ENCODE data around the gene HDAC9. TPM values are rescaled to one million over a fixed set of nuclear protein-coding genes. Genes with fewer than 3 reads are reported as not detected.

Gene HDAC9
- total RNA-seq, 1 experiment from 2014 or later: 17.1 TPM

DNA sequence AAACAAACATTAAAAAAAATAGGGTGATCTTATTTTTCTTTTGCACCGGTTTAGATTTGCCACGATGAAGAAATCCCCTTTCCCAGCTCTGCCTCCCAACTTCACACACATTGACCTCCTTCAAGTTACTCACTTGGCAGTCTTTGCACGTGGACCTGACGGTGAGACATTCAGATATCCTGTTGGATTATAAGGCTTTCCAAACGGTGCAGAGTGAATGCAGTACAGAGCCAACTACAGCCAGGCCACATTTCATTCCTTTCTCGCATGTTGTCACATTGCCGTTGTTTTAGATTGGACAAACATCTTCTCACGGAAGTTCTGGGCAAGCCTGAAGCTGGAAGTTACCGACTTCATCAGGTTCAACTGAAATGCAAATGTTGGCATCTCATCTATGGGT, 159.2 kb downstream of the HDAC9 start:
- ChIA-PET CTCF (no interaction called here), POLR2A (no interaction called here)
- no peaks in the 10 kb centered on the region for H3K36me3 ChIP-seq (ENCODE audit: control insufficient read depth, insufficient read depth, low read length)
- intact Hi-C loops (cut with micrococcal nuclease; ENCODE audit: unreplicated experiment): no loop called here
- in situ Hi-C loops (cut with HindIII; ENCODE audit: low pct_unique_long_range_greater_than_20kb, low sequenced_read_pairs): no loop called here
- H3K27me3 ChIP-seq (ENCODE audit: control insufficient read depth, insufficient read depth, low read length): no peaks in the 10 kb centered on the region
- no TSS peak for BruUV-seq (replicated peaks)
- ATAC-seq (no peak), DNase-seq (ENCODE audit: low read depth, low spot score) (no peak)
- H3K4me1 ChIP-seq (ENCODE audit: control insufficient read depth, insufficient read depth, low read length): no peaks in the 10 kb centered on the region
- H3K9me3 ChIP-seq (ENCODE audit: control insufficient read depth, insufficient read depth, low read depth, low read length): no peaks in the 10 kb centered on the region
- no peak overlapping the region for H3K27ac ChIP-seq (ENCODE audit: low read length)
- TF ChIP-seq, protein P1, sequence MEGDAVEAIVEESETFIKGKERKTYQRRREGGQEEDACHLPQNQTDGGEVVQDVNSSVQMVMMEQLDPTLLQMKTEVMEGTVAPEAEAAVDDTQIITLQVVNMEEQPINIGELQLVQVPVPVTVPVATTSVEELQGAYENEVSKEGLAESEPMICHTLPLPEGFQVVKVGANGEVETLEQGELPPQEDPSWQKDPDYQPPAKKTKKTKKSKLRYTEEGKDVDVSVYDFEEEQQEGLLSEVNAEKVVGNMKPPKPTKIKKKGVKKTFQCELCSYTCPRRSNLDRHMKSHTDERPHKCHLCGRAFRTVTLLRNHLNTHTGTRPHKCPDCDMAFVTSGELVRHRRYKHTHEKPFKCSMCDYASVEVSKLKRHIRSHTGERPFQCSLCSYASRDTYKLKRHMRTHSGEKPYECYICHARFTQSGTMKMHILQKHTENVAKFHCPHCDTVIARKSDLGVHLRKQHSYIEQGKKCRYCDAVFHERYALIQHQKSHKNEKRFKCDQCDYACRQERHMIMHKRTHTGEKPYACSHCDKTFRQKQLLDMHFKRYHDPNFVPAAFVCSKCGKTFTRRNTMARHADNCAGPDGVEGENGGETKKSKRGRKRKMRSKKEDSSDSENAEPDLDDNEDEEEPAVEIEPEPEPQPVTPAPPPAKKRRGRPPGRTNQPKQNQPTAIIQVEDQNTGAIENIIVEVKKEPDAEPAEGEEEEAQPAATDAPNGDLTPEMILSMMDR (IDR thresholded peaks at IDR 0.05): no peak
- TF ChIP-seq SIN3A (IDR thresholded peaks at IDR 0.05; ENCODE audit: borderline replicate concordance, insufficient read depth, low read depth, low read length) (no peak), POLR2AphosphoS5 (IDR thresholded peaks at IDR 0.05; ENCODE audit: low read depth, low read length) (no peak), TCF7L2 (IDR thresholded peaks at IDR 0.05; ENCODE audit: low read depth, low read length) (no peak)
- TF ChIP-seq, protein P2, sequence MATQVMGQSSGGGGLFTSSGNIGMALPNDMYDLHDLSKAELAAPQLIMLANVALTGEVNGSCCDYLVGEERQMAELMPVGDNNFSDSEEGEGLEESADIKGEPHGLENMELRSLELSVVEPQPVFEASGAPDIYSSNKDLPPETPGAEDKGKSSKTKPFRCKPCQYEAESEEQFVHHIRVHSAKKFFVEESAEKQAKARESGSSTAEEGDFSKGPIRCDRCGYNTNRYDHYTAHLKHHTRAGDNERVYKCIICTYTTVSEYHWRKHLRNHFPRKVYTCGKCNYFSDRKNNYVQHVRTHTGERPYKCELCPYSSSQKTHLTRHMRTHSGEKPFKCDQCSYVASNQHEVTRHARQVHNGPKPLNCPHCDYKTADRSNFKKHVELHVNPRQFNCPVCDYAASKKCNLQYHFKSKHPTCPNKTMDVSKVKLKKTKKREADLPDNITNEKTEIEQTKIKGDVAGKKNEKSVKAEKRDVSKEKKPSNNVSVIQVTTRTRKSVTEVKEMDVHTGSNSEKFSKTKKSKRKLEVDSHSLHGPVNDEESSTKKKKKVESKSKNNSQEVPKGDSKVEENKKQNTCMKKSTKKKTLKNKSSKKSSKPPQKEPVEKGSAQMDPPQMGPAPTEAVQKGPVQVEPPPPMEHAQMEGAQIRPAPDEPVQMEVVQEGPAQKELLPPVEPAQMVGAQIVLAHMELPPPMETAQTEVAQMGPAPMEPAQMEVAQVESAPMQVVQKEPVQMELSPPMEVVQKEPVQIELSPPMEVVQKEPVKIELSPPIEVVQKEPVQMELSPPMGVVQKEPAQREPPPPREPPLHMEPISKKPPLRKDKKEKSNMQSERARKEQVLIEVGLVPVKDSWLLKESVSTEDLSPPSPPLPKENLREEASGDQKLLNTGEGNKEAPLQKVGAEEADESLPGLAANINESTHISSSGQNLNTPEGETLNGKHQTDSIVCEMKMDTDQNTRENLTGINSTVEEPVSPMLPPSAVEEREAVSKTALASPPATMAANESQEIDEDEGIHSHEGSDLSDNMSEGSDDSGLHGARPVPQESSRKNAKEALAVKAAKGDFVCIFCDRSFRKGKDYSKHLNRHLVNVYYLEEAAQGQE (IDR thresholded peaks at IDR 0.05; ENCODE audit: insufficient read depth in 1 of 2, low read depth in 2 of 2, low read length in 1 of 2): no peak
- no peak overlapping the region for H3K4me3 ChIP-seq (ENCODE audit: low read depth in 2 of 2, low read length in 2 of 2)

DNA sequence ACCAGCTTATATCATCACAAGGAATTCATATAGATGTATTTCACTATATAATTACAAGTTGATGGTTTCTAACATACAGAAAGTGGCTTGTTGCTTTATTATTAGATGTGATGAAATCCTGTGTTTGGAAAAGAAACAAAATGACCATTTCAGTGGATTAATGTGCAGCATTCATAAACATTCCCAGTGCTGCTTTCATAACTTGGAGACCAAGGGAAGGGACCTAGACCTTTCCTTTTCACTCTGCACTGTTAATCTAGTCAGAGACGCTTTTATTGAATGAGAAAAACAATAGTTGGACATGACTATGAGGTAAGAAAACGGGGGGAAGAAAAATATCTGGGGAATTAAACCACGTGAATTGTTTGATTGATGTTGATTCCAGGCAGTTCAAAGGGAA, 160.0 kb downstream of the HDAC9 start:
- CTCF ChIA-PET: no interaction called here
- Histone ChIP-seq H3K9me3 (ENCODE audit: control insufficient read depth, insufficient read depth, low read depth, low read length) (no peaks in the 10 kb centered on the region), H3K4me1 (ENCODE audit: control insufficient read depth, insufficient read depth, low read length) (no peaks in the 10 kb centered on the region), H3K4me3 (ENCODE audit: low read depth in 2 of 2, low read length in 2 of 2) (no peak overlapping the region), H3K27me3 (ENCODE audit: control insufficient read depth, insufficient read depth, low read length) (no peaks in the 10 kb centered on the region), H3K27ac (ENCODE audit: low read length) (no peak overlapping the region), H3K36me3 (ENCODE audit: control insufficient read depth, insufficient read depth, low read length) (no peaks in the 10 kb centered on the region)
- in situ Hi-C loops (cut with HindIII; ENCODE audit: low pct_unique_long_range_greater_than_20kb, low sequenced_read_pairs): no loop called here
- no TSS peak for BruUV-seq (replicated peaks)
- ATAC-seq (no peak), DNase-seq (ENCODE audit: low read depth, low spot score) (no peak)
- TF ChIP-seq POLR2AphosphoS5 (IDR thresholded peaks at IDR 0.05; ENCODE audit: low read depth, low read length) (no peak), SIN3A (IDR thresholded peaks at IDR 0.05; ENCODE audit: borderline replicate concordance, insufficient read depth, low read depth, low read length) (no peak), TCF7L2 (IDR thresholded peaks at IDR 0.05; ENCODE audit: low read depth, low read length) (no peak)
- TF ChIP-seq, protein P2 (IDR thresholded peaks at IDR 0.05; ENCODE audit: insufficient read depth in 1 of 2, low read depth in 2 of 2, low read length in 1 of 2): no peak
- TF ChIP-seq, protein P1 (IDR thresholded peaks at IDR 0.05): no peak
- POLR2A ChIA-PET: no interaction called here
- intact Hi-C loops (cut with micrococcal nuclease; ENCODE audit: unreplicated experiment): no loop called here
